Liver (tissue), 9 donors: ENCODE results near the gene NDUFA3. TPM values are rescaled to one million over a fixed set of nuclear protein-coding genes. Genes with fewer than 3 reads are reported as not detected.

Source experiments
- DNase-seq: peaks from one replicate; pipeline ENCODE4 v3.0.0-alpha.2; 2017; ENCODE audit warnings: low spot score
- H3K27ac ChIP-seq, 2 donors: one replicate each; pipeline ENCODE4 v1.7.0; 2013; ENCODE audit warnings: inconsistent platforms in 2 of 2, low read length in 2 of 2, control low read depth in 1 of 2, low read depth in 1 of 2, mild to moderate bottlenecking in 1 of 2
- H3K27me3 ChIP-seq, 4 donors: one replicate each; pipeline versions ENCODE4 v1.6.1 to v1.7.0; 2013; ENCODE audit warnings: low read length in 3 of 4, inconsistent platforms in 1 of 4, mild to moderate bottlenecking in 1 of 4, moderate library complexity in 1 of 4; ENCODE audit not compliant: control insufficient read depth in 4 of 4, insufficient read depth in 4 of 4
- H3K36me3 ChIP-seq, 4 donors: one replicate each; pipeline versions ENCODE4 v1.6.1 to v1.7.0; 2013; ENCODE audit warnings: low read length in 3 of 4, mild to moderate bottlenecking in 3 of 4, low read depth in 1 of 4, moderate library complexity in 1 of 4; ENCODE audit not compliant: control insufficient read depth in 4 of 4, insufficient read depth in 3 of 4
- H3K4me1 ChIP-seq, 4 donors: one replicate each; pipeline versions ENCODE4 v1.6.1 to v1.7.0; 2013; ENCODE audit warnings: low read length in 3 of 4, mild to moderate bottlenecking in 3 of 4, moderate library complexity in 1 of 4; ENCODE audit not compliant: control insufficient read depth in 4 of 4, insufficient read depth in 4 of 4
- H3K4me3 ChIP-seq, 3 donors: one replicate each; pipeline versions ENCODE4 v1.6.1 to v1.7.0; 2013; ENCODE audit warnings: low read length in 3 of 3, control low read depth in 1 of 3, low read depth in 1 of 3, mild to moderate bottlenecking in 1 of 3
- H3K9ac ChIP-seq, 2 donors: one replicate each; pipeline ENCODE4 v1.7.0; 2013; ENCODE audit warnings: low read length in 2 of 2, mild to moderate bottlenecking in 2 of 2, moderate library complexity in 2 of 2, control low read depth in 1 of 2, low read depth in 1 of 2
- H3K9me3 ChIP-seq, 4 donors: one replicate each; pipeline versions ENCODE4 v1.6.1 to v1.7.0; 2013; ENCODE audit warnings: low read length in 3 of 4; ENCODE audit not compliant: control insufficient read depth in 4 of 4
- EGR1 ChIP-seq, 2 donors: IDR thresholded peaks; 2 replicates each; pipeline ENCODE4 v1.6.1; 2016 to 2018; ENCODE audit warnings: antibody characterized with exemption in 2 of 2, low read depth in 2 of 2
- FOXA1 ChIP-seq: IDR thresholded peaks from 2 replicates; pipeline ENCODE4 v1.6.1; 2016; ENCODE audit warnings: antibody characterized with exemption
- FOXA2 ChIP-seq: IDR thresholded peaks from 2 replicates; pipeline ENCODE4 v1.6.1; 2016; ENCODE audit warnings: antibody characterized with exemption
- GABPA ChIP-seq, 2 donors: IDR thresholded peaks in 1 of 2; conservative IDR thresholded peaks in 1 of 2; 2 replicates each; pipeline ENCODE4 v1.6.1; 2016; ENCODE audit warnings: antibody characterized with exemption in 2 of 2, mild to moderate bottlenecking in 1 of 2, moderate library complexity in 1 of 2
- HNF4A ChIP-seq, 2 donors: conservative IDR thresholded peaks; 2 replicates each; pipeline ENCODE4 v1.6.1; 2016; ENCODE audit warnings: antibody characterized with exemption in 2 of 2, mild to moderate bottlenecking in 2 of 2
- HNF4G ChIP-seq: IDR thresholded peaks from 2 replicates; pipeline ENCODE4 v1.6.1; 2016; ENCODE audit warnings: antibody characterized with exemption
- JUND ChIP-seq, 2 donors: IDR thresholded peaks; 2 replicates each; pipeline ENCODE4 v1.6.1; 2016; ENCODE audit warnings: antibody characterized with exemption in 2 of 2
- MAX ChIP-seq: IDR thresholded peaks from 2 replicates; pipeline ENCODE4 v1.6.1; 2016; ENCODE audit warnings: antibody characterized with exemption
- NR2F2 ChIP-seq: IDR thresholded peaks from 2 replicates; pipeline ENCODE4 v1.6.1; 2016; ENCODE audit warnings: antibody characterized with exemption
- RAD21 ChIP-seq, 2 donors: IDR thresholded peaks; 2 replicates each; pipeline ENCODE4 v1.6.1; 2016; ENCODE audit warnings: antibody characterized with exemption in 2 of 2, mild to moderate bottlenecking in 2 of 2
- RXRA ChIP-seq, 2 donors: IDR thresholded peaks; 2 replicates each; pipeline ENCODE4 v1.6.1; 2017 to 2018; ENCODE audit warnings: antibody characterized with exemption in 2 of 2, mild to moderate bottlenecking in 1 of 2
- SP1 ChIP-seq: IDR thresholded peaks from 2 replicates; pipeline ENCODE4 v1.6.1; 2018; ENCODE audit warnings: antibody characterized with exemption, mild to moderate bottlenecking
- TAF1 ChIP-seq: conservative IDR thresholded peaks from 2 replicates; pipeline ENCODE4 v1.6.1; 2016; ENCODE audit warnings: antibody characterized with exemption, mild to moderate bottlenecking
- YY1 ChIP-seq: IDR thresholded peaks from 2 replicates; pipeline ENCODE4 v1.6.1; 2016; ENCODE audit warnings: antibody characterized with exemption, mild to moderate bottlenecking
- WGBS: extraction: QIAGEN DNeasy Blood & Tissue Kit; methylation state at CpG from one replicate; pipeline ENCODE4 v1.1.7; 2013; 5-methylcytosine and 5-hydroxymethylcytosine counted together
- polyA plus RNA-seq, 2 donors: library from polyadenylated mRNA; stranded (reverse) in 1 of 2; unstranded in 1 of 2; fragments of 200-250 nt in 1 of 2; fragments of >200 nt in 1 of 2; fragmentation: Nextera tagmentation in 1 of 2; extraction: Ambion mirVana in 1 of 2; gene quantifications; one replicate each; pipeline versions ENCODE4 v1.2.1 to v1.2.3, GENCODE V29; 2013 to 2015
- total RNA-seq, 2 donors: library from RNA; depleted of rRNA; stranded (reverse); fragments of >200 nt; gene quantifications; one replicate each; pipeline ENCODE4 v1.2.3, GENCODE V29; 2014
- TF ChIP-seq, protein P1 (sequence below): IDR thresholded peaks from 2 replicates; pipeline ENCODE4 v1.6.1; 2016; ENCODE audit warnings: antibody characterized with exemption
- TF ChIP-seq, protein P2 (sequence below): fragments of 150-350 bp; IDR thresholded peaks from 2 replicates; pipeline ENCODE4 v1.5.1; 2017; ENCODE audit warnings: improper control_type of control experiment, low read depth, low read length; ENCODE audit not compliant: missing input control
- TF ChIP-seq, protein P3 (sequence below): IDR thresholded peaks from 2 replicates; pipeline ENCODE4 v1.6.1; 2016; ENCODE audit warnings: antibody characterized with exemption, mild to moderate bottlenecking
- TF ChIP-seq, protein P4 (sequence below): IDR thresholded peaks from 2 replicates; pipeline ENCODE4 v1.6.1; 2016; ENCODE audit warnings: antibody characterized with exemption
- donor health status: healthy.
- donor health status: healthy.
- donor health status: healthy.
- donor health status: healthy.
- donor health status: healthy.

Gene NDUFA3
- total and polyA plus RNA-seq, 4 donors = 5.9 to 343 (median 68.5) TPM

- H3K9me3 ChIP-seq = no peaks in the 10 kb centered on the region
- H3K27me3 ChIP-seq = no peaks in the 10 kb centered on the region
- H3K4me3 ChIP-seq = no peak overlapping the region
- H3K36me3 ChIP-seq = peaks cover 11 to 53% (median 41%) of the 10 kb centered on the region in 4 donors
- H3K4me1 ChIP-seq = peaks cover 2 to 24% (median 21%) of the 10 kb centered on the region in 4 donors
- H3K27ac ChIP-seq = no peak overlapping the region
- TF ChIP-seq HNF4A (conservative IDR thresholded peaks at IDR 0.05) (no peak), FOXA1 (no peak), JUND (IDR thresholded peaks at IDR 0.05) (no peak), NR2F2 (no peak), RXRA (IDR thresholded peaks at IDR 0.05) (no peak), FOXA2 (no peak), RAD21 (IDR thresholded peaks at IDR 0.05) (no peak), YY1 (no peak), TAF1 (no peak)
- TF ChIP-seq, protein P1, sequence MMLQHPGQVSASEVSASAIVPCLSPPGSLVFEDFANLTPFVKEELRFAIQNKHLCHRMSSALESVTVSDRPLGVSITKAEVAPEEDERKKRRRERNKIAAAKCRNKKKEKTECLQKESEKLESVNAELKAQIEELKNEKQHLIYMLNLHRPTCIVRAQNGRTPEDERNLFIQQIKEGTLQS = no peak
- WGBS = 91% methylated on average over 7 of the region's 7 CpGs
- H3K9ac ChIP-seq = no peak overlapping the region
- no peak for DNase-seq
These were observed 39.6 kb downstream of the NDUFA3 start for GRCh38 chr19:54142166-54142780.

GRCh38 chr19:54145541-54146158 lies 43.0 kb downstream of the NDUFA3 start:
- no peak for DNase-seq
- Histone ChIP-seq H3K9ac (no peak overlapping the region), H3K9me3 (no peaks in the 10 kb centered on the region), H3K27me3 (no peaks in the 10 kb centered on the region), H3K27ac (no peak overlapping the region), H3K36me3 (peaks cover 14 to 84% (median 58%) of the 10 kb centered on the region in 4 donors), H3K4me3 (no peak overlapping the region), H3K4me1 (peaks cover 0 to 4% (median 3%) of the 10 kb centered on the region in 4 donors)
- 94% methylated on average over 28 of the region's 28 CpGs for WGBS
- TF ChIP-seq, protein P1 = no peak
- TF ChIP-seq YY1 (no peak), FOXA1 (no peak), RAD21 (IDR thresholded peaks at IDR 0.05) (no peak), RXRA (IDR thresholded peaks at IDR 0.05) (no peak), GABPA (IDR thresholded peaks at IDR 0.05 in 1 of 2, conservative IDR thresholded peaks at IDR 0.05 in 1 of 2) (no peak), EGR1 (IDR thresholded peaks at IDR 0.05; ENCODE audit: low read depth in 2 of 2) (no peak), JUND (IDR thresholded peaks at IDR 0.05) (no peak), MAX (no peak), FOXA2 (no peak), SP1 (no peak), HNF4G (no peak), NR2F2 (no peak), TAF1 (no peak), HNF4A (conservative IDR thresholded peaks at IDR 0.05) (no peak)
- TF ChIP-seq, protein P2, sequence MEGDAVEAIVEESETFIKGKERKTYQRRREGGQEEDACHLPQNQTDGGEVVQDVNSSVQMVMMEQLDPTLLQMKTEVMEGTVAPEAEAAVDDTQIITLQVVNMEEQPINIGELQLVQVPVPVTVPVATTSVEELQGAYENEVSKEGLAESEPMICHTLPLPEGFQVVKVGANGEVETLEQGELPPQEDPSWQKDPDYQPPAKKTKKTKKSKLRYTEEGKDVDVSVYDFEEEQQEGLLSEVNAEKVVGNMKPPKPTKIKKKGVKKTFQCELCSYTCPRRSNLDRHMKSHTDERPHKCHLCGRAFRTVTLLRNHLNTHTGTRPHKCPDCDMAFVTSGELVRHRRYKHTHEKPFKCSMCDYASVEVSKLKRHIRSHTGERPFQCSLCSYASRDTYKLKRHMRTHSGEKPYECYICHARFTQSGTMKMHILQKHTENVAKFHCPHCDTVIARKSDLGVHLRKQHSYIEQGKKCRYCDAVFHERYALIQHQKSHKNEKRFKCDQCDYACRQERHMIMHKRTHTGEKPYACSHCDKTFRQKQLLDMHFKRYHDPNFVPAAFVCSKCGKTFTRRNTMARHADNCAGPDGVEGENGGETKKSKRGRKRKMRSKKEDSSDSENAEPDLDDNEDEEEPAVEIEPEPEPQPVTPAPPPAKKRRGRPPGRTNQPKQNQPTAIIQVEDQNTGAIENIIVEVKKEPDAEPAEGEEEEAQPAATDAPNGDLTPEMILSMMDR = no peak
- TF ChIP-seq, protein P3, sequence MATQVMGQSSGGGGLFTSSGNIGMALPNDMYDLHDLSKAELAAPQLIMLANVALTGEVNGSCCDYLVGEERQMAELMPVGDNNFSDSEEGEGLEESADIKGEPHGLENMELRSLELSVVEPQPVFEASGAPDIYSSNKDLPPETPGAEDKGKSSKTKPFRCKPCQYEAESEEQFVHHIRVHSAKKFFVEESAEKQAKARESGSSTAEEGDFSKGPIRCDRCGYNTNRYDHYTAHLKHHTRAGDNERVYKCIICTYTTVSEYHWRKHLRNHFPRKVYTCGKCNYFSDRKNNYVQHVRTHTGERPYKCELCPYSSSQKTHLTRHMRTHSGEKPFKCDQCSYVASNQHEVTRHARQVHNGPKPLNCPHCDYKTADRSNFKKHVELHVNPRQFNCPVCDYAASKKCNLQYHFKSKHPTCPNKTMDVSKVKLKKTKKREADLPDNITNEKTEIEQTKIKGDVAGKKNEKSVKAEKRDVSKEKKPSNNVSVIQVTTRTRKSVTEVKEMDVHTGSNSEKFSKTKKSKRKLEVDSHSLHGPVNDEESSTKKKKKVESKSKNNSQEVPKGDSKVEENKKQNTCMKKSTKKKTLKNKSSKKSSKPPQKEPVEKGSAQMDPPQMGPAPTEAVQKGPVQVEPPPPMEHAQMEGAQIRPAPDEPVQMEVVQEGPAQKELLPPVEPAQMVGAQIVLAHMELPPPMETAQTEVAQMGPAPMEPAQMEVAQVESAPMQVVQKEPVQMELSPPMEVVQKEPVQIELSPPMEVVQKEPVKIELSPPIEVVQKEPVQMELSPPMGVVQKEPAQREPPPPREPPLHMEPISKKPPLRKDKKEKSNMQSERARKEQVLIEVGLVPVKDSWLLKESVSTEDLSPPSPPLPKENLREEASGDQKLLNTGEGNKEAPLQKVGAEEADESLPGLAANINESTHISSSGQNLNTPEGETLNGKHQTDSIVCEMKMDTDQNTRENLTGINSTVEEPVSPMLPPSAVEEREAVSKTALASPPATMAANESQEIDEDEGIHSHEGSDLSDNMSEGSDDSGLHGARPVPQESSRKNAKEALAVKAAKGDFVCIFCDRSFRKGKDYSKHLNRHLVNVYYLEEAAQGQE = no peak
- TF ChIP-seq, protein P4, sequence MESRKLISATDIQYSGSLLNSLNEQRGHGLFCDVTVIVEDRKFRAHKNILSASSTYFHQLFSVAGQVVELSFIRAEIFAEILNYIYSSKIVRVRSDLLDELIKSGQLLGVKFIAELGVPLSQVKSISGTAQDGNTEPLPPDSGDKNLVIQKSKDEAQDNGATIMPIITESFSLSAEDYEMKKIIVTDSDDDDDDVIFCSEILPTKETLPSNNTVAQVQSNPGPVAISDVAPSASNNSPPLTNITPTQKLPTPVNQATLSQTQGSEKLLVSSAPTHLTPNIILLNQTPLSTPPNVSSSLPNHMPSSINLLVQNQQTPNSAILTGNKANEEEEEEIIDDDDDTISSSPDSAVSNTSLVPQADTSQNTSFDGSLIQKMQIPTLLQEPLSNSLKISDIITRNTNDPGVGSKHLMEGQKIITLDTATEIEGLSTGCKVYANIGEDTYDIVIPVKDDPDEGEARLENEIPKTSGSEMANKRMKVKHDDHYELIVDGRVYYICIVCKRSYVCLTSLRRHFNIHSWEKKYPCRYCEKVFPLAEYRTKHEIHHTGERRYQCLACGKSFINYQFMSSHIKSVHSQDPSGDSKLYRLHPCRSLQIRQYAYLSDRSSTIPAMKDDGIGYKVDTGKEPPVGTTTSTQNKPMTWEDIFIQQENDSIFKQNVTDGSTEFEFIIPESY = no peak
